Esophagus (tissue), 2 donors: Measurements from ENCODE around the gene SLF1. TPM values are rescaled to one million over a fixed set of nuclear protein-coding genes. Genes with fewer than 3 reads are reported as not detected.

Experiments
- H3K27ac ChIP-seq, 2 donors: one replicate each; pipeline ENCODE4 v1.5.1; 2013; ENCODE audit warnings: low read depth in 2 of 2, mild to moderate bottlenecking in 2 of 2, inconsistent platforms in 1 of 2, low read length in 1 of 2, moderate library complexity in 1 of 2
- H3K27me3 ChIP-seq, 2 donors: one replicate each; pipeline ENCODE4 v1.6.1; 2013; ENCODE audit warnings: low read length in 2 of 2, control low read depth in 1 of 2, mild to moderate bottlenecking in 1 of 2; ENCODE audit not compliant: insufficient read depth in 2 of 2, control insufficient read depth in 1 of 2
- H3K36me3 ChIP-seq, 2 donors: one replicate each; pipeline ENCODE4 v1.6.1; 2013; ENCODE audit warnings: low read length in 1 of 2; ENCODE audit not compliant: control insufficient read depth in 2 of 2, insufficient read depth in 2 of 2
- H3K4me1 ChIP-seq, 2 donors: one replicate each; pipeline ENCODE4 v1.6.1; 2013; ENCODE audit warnings: low read length in 1 of 2; ENCODE audit not compliant: control insufficient read depth in 2 of 2, insufficient read depth in 2 of 2
- H3K4me3 ChIP-seq, 2 donors: one replicate each; pipeline ENCODE4 v1.5.1; 2013; ENCODE audit warnings: low read length in 2 of 2, mild to moderate bottlenecking in 2 of 2, low read depth in 1 of 2, moderate library complexity in 1 of 2
- H3K9me3 ChIP-seq, 2 donors: one replicate each; pipeline ENCODE4 v1.6.1; 2013; ENCODE audit warnings: mild to moderate bottlenecking in 2 of 2, low read depth in 1 of 2, low read length in 1 of 2, moderate library complexity in 1 of 2; ENCODE audit not compliant: control insufficient read depth in 2 of 2, insufficient read depth in 1 of 2
- WGBS, 2 donors: extraction: QIAGEN DNeasy Blood & Tissue Kit; methylation state at CpG; one replicate each; pipeline ENCODE4 v1.1.7; 2013; 5-methylcytosine and 5-hydroxymethylcytosine counted together
- polyA plus RNA-seq, 2 donors: library from polyadenylated mRNA; stranded (reverse); fragments of 200-250 nt; gene quantifications; one replicate each; pipeline ENCODE4 v1.2.3, GENCODE V29; 2013
- donor health status: healthy with polysubstance abuse.
- donor health status: Bipolar disorder and iron deficiency.

Gene SLF1
- polyA plus RNA-seq, 2 donors, result 1.8 to 2.2 TPM

DNA sequence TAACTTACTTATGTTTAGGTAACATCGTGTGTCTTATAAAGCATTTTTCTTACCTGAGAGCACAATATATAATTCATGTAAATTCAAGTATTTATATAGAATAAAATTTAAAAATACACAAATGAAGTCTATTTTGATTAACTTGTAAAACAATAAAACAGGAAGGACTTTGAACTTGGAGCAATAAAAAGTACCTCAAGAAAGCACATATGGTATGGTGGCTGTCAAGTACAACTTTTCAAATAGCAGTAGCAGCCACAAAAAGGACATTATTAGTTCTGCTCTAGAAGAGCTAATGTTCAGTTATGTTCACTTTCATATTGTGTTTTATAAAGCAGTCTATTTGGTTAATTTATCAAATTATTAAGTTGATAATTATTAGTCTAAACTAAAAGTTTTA is 31.4 kb downstream of the SLF1 start:
- Histone ChIP-seq H3K4me1 (no peaks in the 10 kb centered on the region), H3K27ac (no peak overlapping the region), H3K27me3 (no peaks in the 10 kb centered on the region), H3K36me3 (peaks cover 0 to 2% of the 10 kb centered on the region in 2 donors), H3K9me3 (no peaks in the 10 kb centered on the region), H3K4me3 (no peak overlapping the region)
- 96 to 98% methylated on average over 1 of the region's 1 CpG for WGBS, 2 donors

GRCh38 chr5:94658272-94658671 is 39.8 kb downstream of the SLF1 start:
- no peaks in the 10 kb centered on the region for H3K4me1 ChIP-seq
- peaks cover 0 to 6% of the 10 kb centered on the region in 2 donors for H3K36me3 ChIP-seq
- no peaks in the 10 kb centered on the region for H3K27me3 ChIP-seq
- H3K9me3 ChIP-seq, result no peaks in the 10 kb centered on the region
- WGBS, 2 donors, result 97 to 100% methylated on average over 1 of the region's 1 CpG
- H3K27ac ChIP-seq, result no peak overlapping the region
- H3K4me3 ChIP-seq, result no peak overlapping the region

DNA sequence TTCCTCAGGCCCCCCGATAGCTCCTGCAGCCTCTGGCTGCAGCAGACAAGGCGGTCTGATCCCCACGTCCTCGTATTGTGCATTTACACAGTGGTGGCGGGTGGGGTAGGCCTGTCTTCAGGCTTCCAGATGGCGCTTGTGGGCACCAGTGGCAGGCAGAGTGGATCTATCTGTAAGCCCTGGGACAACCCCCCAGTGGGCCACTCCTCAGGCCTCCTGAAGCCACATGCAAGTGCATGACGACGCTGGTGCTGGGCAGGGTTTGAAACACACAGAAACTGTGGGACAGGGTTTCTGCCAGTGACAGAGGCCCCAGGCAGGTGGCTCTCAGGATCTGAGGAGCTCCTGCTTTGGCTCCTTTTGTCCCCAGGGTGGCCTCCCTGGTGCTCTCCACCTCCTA is 42.0 kb downstream of the SLF1 start:
- Histone ChIP-seq H3K4me1 (no peaks in the 10 kb centered on the region), H3K9me3 (no peaks in the 10 kb centered on the region), H3K27me3 (no peaks in the 10 kb centered on the region), H3K4me3 (no peak overlapping the region), H3K36me3 (peaks cover 4% of the 10 kb centered on the region in 2 donors), H3K27ac (no peak overlapping the region)
- 98% methylated on average over 8 of the region's 8 CpGs for WGBS, 2 donors

GRCh38 chr5:94661086-94661485 is 42.6 kb downstream of the SLF1 start:
- H3K4me1 ChIP-seq, result no peaks in the 10 kb centered on the region
- no peak overlapping the region for H3K4me3 ChIP-seq
- peaks cover 4% of the 10 kb centered on the region in 2 donors for H3K36me3 ChIP-seq
- no peak overlapping the region for H3K27ac ChIP-seq
- no peaks in the 10 kb centered on the region for H3K27me3 ChIP-seq
- no peaks in the 10 kb centered on the region for H3K9me3 ChIP-seq
- WGBS, 2 donors, result 90% methylated on average over 3 of the region's 3 CpGs

- Histone ChIP-seq H3K9me3 (no peaks in the 10 kb centered on the region), H3K4me1 (no peaks in the 10 kb centered on the region), H3K4me3 (no peak overlapping the region), H3K27me3 (no peaks in the 10 kb centered on the region), H3K36me3 (peaks cover 0 to 4% of the 10 kb centered on the region in 2 donors), H3K27ac (no peak overlapping the region)
- WGBS, 2 donors, result 95 to 97% methylated on average over 3 of the region's 3 CpGs
These were observed 49.5 kb downstream of the SLF1 start for GRCh38 chr5:94667937-94668336.

DNA sequence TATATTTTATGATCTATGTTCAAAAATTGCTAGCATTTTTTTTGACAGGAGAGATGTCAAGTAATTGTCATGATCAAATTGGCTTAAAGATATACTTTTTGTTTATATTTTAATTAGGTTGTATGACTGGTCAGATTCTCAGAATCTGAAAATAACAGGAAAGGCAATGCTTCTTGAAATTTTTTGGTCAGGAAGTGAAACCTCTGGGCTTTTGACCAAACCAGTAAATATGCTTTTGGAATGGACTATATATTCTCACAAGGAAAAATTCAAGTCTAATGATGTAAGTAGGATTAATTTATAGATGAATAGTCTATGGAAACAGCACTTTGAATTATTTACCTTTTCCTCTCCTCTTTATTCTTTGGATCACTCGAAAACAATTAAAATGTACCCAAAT is 52.3 kb downstream of the SLF1 start:
- Histone ChIP-seq H3K27ac (no peak overlapping the region), H3K9me3 (no peaks in the 10 kb centered on the region), H3K27me3 (no peaks in the 10 kb centered on the region), H3K4me1 (no peaks in the 10 kb centered on the region), H3K36me3 (no peaks in the 10 kb centered on the region), H3K4me3 (no peak overlapping the region)
- 93 to 96% methylated on average over 1 of the region's 1 CpG for WGBS, 2 donors

DNA sequence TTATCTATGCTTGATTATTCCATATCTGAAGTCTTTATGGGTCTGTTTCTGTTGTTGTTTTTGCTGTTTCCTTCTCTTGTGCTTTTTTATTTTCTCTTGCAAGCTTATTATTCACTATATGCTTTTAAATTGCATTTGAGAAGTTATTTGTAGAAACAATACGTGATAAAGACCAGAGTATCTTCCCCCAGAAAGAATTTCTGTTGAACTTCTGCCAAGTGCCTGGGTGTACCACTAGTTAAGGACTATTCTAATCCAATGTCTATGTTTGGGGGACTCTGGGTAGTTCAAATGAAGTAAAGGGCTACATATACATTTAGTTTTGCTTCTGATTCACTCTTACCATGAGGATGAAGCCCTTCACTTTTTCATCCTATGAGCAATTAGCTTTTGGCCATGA is 54.3 kb downstream of the SLF1 start:
- Histone ChIP-seq H3K27me3 (no peaks in the 10 kb centered on the region), H3K36me3 (no peaks in the 10 kb centered on the region), H3K27ac (no peak overlapping the region), H3K9me3 (no peaks in the 10 kb centered on the region), H3K4me1 (no peaks in the 10 kb centered on the region), H3K4me3 (no peak overlapping the region)
- 76 to 78% methylated on average over 1 of the region's 1 CpG for WGBS, 2 donors

DNA sequence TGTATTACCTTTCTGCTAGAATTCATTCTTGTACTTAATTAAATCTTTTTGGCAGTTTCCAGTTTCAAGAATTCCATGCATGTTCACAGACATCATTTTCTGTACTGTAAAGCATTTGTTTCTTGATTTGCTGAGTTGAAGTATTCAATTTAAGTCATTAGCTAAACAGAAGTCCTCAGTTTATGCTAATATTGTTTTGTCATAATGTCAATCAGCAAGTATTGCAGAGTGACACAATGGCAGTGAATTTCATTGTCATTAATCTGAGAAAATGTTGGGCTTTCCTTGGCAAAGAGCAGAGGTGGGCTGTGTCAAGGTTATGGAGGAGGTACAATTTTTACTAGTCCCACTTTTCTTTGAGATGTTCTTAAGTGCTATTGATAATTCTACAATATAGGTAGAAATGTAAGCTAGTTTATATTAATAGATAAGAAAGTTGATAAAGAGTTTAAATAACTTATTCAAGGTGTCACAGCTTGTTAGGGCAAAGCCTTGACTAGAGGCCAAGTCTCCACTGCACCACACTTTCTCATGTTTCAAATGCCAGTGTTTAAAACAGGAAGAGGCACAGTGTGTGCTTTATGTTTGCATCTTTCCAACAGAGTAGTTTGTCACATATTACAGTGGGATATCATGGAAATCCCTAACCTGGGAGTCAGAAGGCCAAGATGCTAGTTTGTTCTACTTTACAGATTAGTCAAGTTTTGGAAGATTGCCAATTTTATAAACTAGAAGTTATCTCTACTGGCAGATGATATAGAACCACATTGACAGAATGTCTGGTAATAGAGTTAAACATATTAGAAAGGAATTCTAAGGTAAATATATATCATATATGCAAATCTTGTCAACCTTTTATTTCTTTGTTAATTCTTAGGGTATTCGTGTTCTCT is 56.3 kb downstream of the SLF1 start:
- whole genome bisulfite sequencing, 2 donors, result 96 to 100% methylated on average over 1 of the region's 1 CpG
- H3K27me3 ChIP-seq, result no peaks in the 10 kb centered on the region

DNA sequence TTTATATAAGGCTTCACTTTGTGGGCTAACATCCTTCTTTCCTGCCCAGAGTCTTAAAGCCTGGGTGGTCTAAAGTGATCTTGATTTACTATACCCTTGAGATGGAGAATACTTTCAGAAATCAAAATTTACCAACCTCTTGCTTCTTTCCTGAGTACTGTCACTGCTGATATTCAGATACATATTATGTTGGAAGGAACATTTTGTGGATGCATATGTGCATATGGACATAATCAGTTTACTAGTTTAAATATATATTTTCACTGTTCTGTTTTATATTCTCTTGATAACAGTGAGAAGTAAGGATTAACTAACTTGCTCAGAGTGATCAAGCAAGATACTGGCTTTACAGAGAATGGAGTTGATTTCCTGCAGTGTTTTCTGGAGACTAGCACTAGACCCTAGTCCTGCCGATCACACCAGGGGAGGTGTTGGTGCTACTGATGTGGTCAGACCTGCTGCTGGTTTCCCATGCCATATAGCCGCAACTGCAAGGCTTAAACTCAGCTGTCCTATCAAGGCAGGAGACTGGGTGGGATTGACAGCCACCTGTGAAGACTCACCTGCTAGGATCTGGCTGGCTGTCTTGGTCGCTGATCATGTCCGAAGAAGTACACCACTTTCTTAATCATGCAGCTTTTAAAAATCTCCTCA is 57.6 kb downstream of the SLF1 start:
- Histone ChIP-seq H3K9me3 (no peaks in the 10 kb centered on the region), H3K4me3 (no peak overlapping the region), H3K27ac (no peak overlapping the region), H3K4me1 (no peaks in the 10 kb centered on the region), H3K36me3 (no peaks in the 10 kb centered on the region), H3K27me3 (no peaks in the 10 kb centered on the region)
- WGBS, 2 donors, result 94 to 96% methylated on average over 4 of the region's 4 CpGs

More for the DNA sequence above, 56.3 kb downstream of the SLF1 start:
- no peaks in the 10 kb centered on the region for H3K36me3 ChIP-seq
- no peaks in the 10 kb centered on the region for H3K4me1 ChIP-seq
- no peak overlapping the region for H3K27ac ChIP-seq
- H3K4me3 ChIP-seq, result no peak overlapping the region
- H3K9me3 ChIP-seq, result no peaks in the 10 kb centered on the region
